WTC11 (cell line): ENCODE measurements around the gene NSF. TPM values are rescaled to one million over a fixed set of nuclear protein-coding genes. Genes with fewer than 3 reads are reported as not detected.
"Not testable (repeated sequence)": the region's sequence is repeated elsewhere in the genome, so short reads cannot be mapped to it uniquely, and the experiment has no call there.

ENCODE experiments used
- ATAC-seq: fragments of 200-7000 bp; cut with Tn5 transposase; 2 replicates; pipeline ENCODE4 v1.10.0; 2021; ENCODE audit warnings: mild to moderate bottlenecking, moderate library complexity
- CTCF ChIA-PET: fragments of 300-600 bp; sonication (Branson Sonifier 250); formaldehyde crosslinking; loops from one replicate; lab custom pipeline; 2021; ENCODE audit warnings: antibody characterized with exemption; lab: Charles Lee
- POLR2A ChIA-PET: fragments of 350-600 bp; sonication (Branson Sonifier 250); formaldehyde crosslinking; loops from one replicate; lab custom pipeline; 2021; ENCODE audit warnings: antibody characterized with exemption; lab: Charles Lee
- DNase-seq: peaks from one replicate; pipeline ENCODE4 v3.0.0; 2021; ENCODE audit warnings: low spot score
- H3K27ac Mint-ChIP-seq: 2 replicates; pipeline ENCODE4 v1.8.0; 2021; ENCODE audit warnings: mixed read lengths
- H3K27me3 Mint-ChIP-seq: 2 replicates; pipeline ENCODE4 v1.8.0; 2021; ENCODE audit warnings: low read depth, mild to moderate bottlenecking, moderate library complexity, mixed read lengths
- H3K36me3 Mint-ChIP-seq: 2 replicates; pipeline ENCODE4 v1.8.0; 2021; ENCODE audit warnings: mixed read lengths
- H3K4me1 Mint-ChIP-seq: 2 replicates; pipeline ENCODE4 v1.8.0; 2022; ENCODE audit warnings: mixed read lengths
- H3K4me3 Mint-ChIP-seq: 2 replicates; pipeline ENCODE4 v1.8.0; 2021; ENCODE audit warnings: mild to moderate bottlenecking, moderate library complexity, mixed read lengths
- H3K9me3 Mint-ChIP-seq: 2 replicates; pipeline ENCODE4 v1.8.0; 2021; ENCODE audit warnings: mixed read lengths
- ATF3 ChIP-seq: sonication (generic); formaldehyde crosslinking; conservative IDR thresholded peaks from 2 replicates; pipeline ENCODE4 v1.8.1; 2022; ENCODE audit warnings: mild to moderate bottlenecking, missing genetic modification reagents
- CBFB ChIP-seq: sonication (generic); formaldehyde crosslinking; IDR thresholded peaks from 2 replicates; pipeline ENCODE4 v1.8.1; 2022; ENCODE audit warnings: mild to moderate bottlenecking, low read depth, missing genetic modification reagents
- CREB1 ChIP-seq: sonication (generic); formaldehyde crosslinking; IDR thresholded peaks from 2 replicates; pipeline ENCODE4 v1.8.0; 2023; ENCODE audit warnings: mild to moderate bottlenecking, missing genetic modification reagents
- CREM ChIP-seq: sonication (generic); formaldehyde crosslinking; IDR thresholded peaks from 2 replicates; pipeline ENCODE4 v1.8.1; 2022; ENCODE audit warnings: mild to moderate bottlenecking, missing genetic modification reagents, moderate library complexity
- ETV6 ChIP-seq: sonication (generic); formaldehyde crosslinking; IDR thresholded peaks from 2 replicates; pipeline ENCODE4 v1.8.1; 2022; ENCODE audit warnings: mild to moderate bottlenecking, missing genetic modification reagents
- GTF2I ChIP-seq: fragments of 250-450 bp; sonication (Bioruptor Pico); conservative IDR thresholded peaks from 2 replicates; pipeline ENCODE4 v1.4.0; 2021; ENCODE audit warnings: mild to moderate bottlenecking
- NFE2L1 ChIP-seq: sonication (generic); formaldehyde crosslinking; IDR thresholded peaks from 2 replicates; pipeline ENCODE4 v1.8.1; 2023; ENCODE audit warnings: missing genetic modification reagents
- NR1H2 ChIP-seq: sonication (generic); formaldehyde crosslinking; IDR thresholded peaks from 2 replicates; pipeline ENCODE4 v1.9.0; 2021; ENCODE audit warnings: mild to moderate bottlenecking, moderate library complexity, missing genetic modification reagents
- PREB ChIP-seq: sonication (generic); formaldehyde crosslinking; IDR thresholded peaks from 2 replicates; pipeline ENCODE4 v1.8.1; 2022; ENCODE audit warnings: mild to moderate bottlenecking, missing genetic modification reagents, moderate library complexity, borderline replicate concordance
- SMAD4 ChIP-seq: sonication (generic); formaldehyde crosslinking; IDR thresholded peaks from 2 replicates; pipeline ENCODE4 v1.8.0; 2022; ENCODE audit warnings: mild to moderate bottlenecking, missing genetic modification reagents
- ZNF121 ChIP-seq: sonication (generic); formaldehyde crosslinking; IDR thresholded peaks from 2 replicates; pipeline ENCODE4 v1.8.0; 2023; ENCODE audit warnings: missing genetic modification reagents
- ZNF219 ChIP-seq: sonication (generic); formaldehyde crosslinking; IDR thresholded peaks from 2 replicates; pipeline ENCODE4 v1.8.0; 2023; ENCODE audit warnings: missing genetic modification reagents, mild to moderate bottlenecking, borderline replicate concordance
- ZNF671 ChIP-seq: fragments of 250-450 bp; sonication (Bioruptor Pico); IDR thresholded peaks from 2 replicates; pipeline ENCODE4 v1.8.0; 2021; ENCODE audit warnings: mild to moderate bottlenecking
- total RNA-seq: library from RNA; stranded (reverse); gene quantifications from 3 replicates; pipeline ENCODE4 v1.2.3, GENCODE V29; 2021
- TF ChIP-seq, protein P1 (sequence below): fragments of 200-600 bp; IDR thresholded peaks from 2 replicates; pipeline ENCODE4 v1.8.0; 2022; ENCODE audit warnings: antibody characterized with exemption
- TF ChIP-seq, protein P2 (sequence below): sonication (generic); formaldehyde crosslinking; IDR thresholded peaks from 2 replicates; pipeline ENCODE4 v1.8.1; 2023; ENCODE audit warnings: mild to moderate bottlenecking, missing genetic modification reagents

Gene NSF
- total RNA-seq, 1 experiment from 2014 or later, result 23.0 TPM

DNA sequence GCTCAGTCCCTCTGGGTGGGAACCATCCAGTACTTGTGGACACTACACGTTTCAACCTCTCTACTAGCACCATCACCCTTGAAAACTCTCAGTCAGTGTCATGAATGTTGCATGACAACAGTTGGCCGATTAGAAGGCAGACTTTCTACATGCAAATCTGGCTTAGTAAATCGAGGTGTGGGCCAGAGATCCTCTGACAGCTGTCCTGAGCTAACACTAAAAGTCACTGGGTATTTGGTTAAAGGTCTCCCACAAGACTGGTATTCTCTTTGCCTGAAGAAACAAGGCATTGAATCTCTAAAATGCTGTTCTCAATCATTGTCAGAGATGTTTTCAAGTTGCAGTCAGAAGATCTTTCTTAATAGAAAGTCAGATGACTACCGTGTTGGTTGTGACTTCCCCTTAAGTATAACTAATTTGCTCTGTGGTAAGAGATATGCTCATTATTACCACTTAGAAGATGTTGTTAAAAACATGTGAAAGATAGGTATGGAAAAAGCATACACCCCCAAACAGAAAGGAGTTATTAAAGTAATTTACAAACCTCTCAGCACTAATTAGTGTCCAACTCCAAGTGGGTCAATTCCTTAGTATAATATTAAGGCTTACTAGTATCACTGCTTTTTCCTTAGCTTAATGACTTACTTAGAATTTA lies 165.7 kb downstream of the NSF start:
- POLR2A ChIA-PET, result no interaction called here
- H3K36me3 Mint-ChIP-seq, result 0 out of 2 replicates have a peak, but pooled peaks cover 2% of the 10 kb centered on the region
- H3K4me1 Mint-ChIP-seq, result no peaks in the 10 kb centered on the region
- ATAC-seq, result no peak
- H3K4me3 Mint-ChIP-seq, result no peak overlapping the region
- H3K9me3 Mint-ChIP-seq, result no peaks in the 10 kb centered on the region
- H3K27ac Mint-ChIP-seq, result no peak overlapping the region
- TF ChIP-seq GTF2I (CRISPR knock-in tag) (no peak), ZNF121 (CRISPR knock-in tag) (no peak), NR1H2 (CRISPR knock-in tag) (no peak)
- TF ChIP-seq, protein P1, sequence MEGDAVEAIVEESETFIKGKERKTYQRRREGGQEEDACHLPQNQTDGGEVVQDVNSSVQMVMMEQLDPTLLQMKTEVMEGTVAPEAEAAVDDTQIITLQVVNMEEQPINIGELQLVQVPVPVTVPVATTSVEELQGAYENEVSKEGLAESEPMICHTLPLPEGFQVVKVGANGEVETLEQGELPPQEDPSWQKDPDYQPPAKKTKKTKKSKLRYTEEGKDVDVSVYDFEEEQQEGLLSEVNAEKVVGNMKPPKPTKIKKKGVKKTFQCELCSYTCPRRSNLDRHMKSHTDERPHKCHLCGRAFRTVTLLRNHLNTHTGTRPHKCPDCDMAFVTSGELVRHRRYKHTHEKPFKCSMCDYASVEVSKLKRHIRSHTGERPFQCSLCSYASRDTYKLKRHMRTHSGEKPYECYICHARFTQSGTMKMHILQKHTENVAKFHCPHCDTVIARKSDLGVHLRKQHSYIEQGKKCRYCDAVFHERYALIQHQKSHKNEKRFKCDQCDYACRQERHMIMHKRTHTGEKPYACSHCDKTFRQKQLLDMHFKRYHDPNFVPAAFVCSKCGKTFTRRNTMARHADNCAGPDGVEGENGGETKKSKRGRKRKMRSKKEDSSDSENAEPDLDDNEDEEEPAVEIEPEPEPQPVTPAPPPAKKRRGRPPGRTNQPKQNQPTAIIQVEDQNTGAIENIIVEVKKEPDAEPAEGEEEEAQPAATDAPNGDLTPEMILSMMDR, result no peak
- CTCF ChIA-PET, result no interaction called here
- H3K27me3 Mint-ChIP-seq, result no peaks in the 10 kb centered on the region
- no peak for DNase-seq

GRCh38 chr17:46756861-46757260 lies 166.4 kb downstream of the NSF start:
- Mint-ChIP-seq H3K27ac (no peak overlapping the region), H3K4me3 (no peak overlapping the region), H3K27me3 (no peaks in the 10 kb centered on the region), H3K36me3 (0 out of 2 replicates have a peak, but pooled peaks cover 2% of the 10 kb centered on the region), H3K4me1 (no peaks in the 10 kb centered on the region), H3K9me3 (no peaks in the 10 kb centered on the region)
- DNase-seq (no peak), ATAC-seq (no peak)
- TF ChIP-seq SMAD4 (CRISPR knock-in tag) (no peak), PREB (no peak), ETV6 (CRISPR knock-in tag) (no peak)
- TF ChIP-seq, protein P1, result no peak
- CTCF ChIA-PET, result no interaction called here
- POLR2A ChIA-PET, result no interaction called here

DNA sequence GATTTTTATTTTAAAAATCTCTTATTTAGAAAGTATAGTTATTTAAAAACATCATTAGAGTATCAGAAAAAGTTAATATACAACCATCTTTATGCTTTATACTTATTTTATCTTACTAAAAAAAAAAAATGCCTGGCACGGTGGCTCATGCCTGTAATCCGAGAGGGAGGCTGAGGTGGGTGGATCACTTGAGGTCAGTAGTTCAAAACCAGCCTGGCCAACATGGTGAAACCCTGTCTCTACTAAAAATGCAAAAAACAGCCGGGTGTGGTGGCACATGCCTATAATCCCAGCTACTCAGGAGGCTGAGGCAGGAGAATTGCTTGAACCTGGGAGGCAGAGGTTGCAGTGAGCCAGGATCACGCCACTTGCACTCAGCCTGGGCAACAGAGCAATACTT lies 167.1 kb downstream of the NSF start:
- H3K9me3 Mint-ChIP-seq, POLR2A ChIA-PET, H3K36me3 Mint-ChIP-seq, DNase-seq, H3K4me3 Mint-ChIP-seq, H3K4me1 Mint-ChIP-seq, H3K27ac Mint-ChIP-seq, ATAC-seq, H3K27me3 Mint-ChIP-seq: not testable (repeated sequence)
- CTCF ChIA-PET, result interaction anchor here (0.5 kb wide), 1 partner anchor 530 kb away, joined by 4 read pairs; no protein-coding TSS in a partner anchor

DNA sequence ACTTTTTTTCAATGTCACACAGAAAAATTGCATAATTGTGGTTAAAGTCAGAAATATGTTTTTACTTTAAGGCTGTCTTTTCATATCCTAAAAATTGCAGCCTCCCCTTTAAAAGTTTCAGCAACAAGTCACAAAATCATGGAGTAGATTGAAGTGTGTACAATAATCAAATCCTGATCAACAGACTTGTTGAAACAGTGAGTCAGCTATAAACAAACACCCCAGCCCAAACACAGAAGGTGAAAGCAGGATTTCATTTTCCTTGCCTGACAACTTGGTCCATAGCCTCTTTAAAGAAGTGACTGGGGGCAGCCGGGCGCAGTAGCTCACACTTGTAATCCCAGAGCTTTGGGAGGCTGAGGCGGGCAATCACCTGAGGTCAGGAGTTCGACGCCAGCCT lies 168.1 kb downstream of the NSF start:
- H3K4me1 Mint-ChIP-seq, result no peaks in the 10 kb centered on the region
- H3K4me3 Mint-ChIP-seq, result no peak overlapping the region
- peaks cover 5% of the 10 kb centered on the region; the same call in 1 of the 2 replicates for H3K36me3 Mint-ChIP-seq
- CTCF ChIA-PET, result no interaction called here
- POLR2A ChIA-PET, result interaction anchor here (0.6 kb wide), 1 partner anchor 350 kb away, joined by 3 read pairs; no protein-coding TSS in a partner anchor
- no peaks in the 10 kb centered on the region for H3K27me3 Mint-ChIP-seq
- DNase-seq (no peak), ATAC-seq (no peak)
- no peaks in the 10 kb centered on the region for H3K9me3 Mint-ChIP-seq
- H3K27ac Mint-ChIP-seq, result no peak overlapping the region
- TF ChIP-seq, protein P1, result no peak
- TF ChIP-seq, protein P2, sequence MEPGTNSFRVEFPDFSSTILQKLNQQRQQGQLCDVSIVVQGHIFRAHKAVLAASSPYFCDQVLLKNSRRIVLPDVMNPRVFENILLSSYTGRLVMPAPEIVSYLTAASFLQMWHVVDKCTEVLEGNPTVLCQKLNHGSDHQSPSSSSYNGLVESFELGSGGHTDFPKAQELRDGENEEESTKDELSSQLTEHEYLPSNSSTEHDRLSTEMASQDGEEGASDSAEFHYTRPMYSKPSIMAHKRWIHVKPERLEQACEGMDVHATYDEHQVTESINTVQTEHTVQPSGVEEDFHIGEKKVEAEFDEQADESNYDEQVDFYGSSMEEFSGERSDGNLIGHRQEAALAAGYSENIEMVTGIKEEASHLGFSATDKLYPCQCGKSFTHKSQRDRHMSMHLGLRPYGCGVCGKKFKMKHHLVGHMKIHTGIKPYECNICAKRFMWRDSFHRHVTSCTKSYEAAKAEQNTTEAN (CRISPR knock-in tag), result no peak
- no peak for TF ChIP-seq NFE2L1 (CRISPR knock-in tag)
- TF ChIP-seq ATF3 (CRISPR knock-in tag), result no peak
- no peak for TF ChIP-seq ZNF219 (CRISPR knock-in tag)
- TF ChIP-seq ZNF671, result no peak
- no peak for TF ChIP-seq ETV6 (CRISPR knock-in tag)
- no peak for TF ChIP-seq CBFB (CRISPR knock-in tag)
- TF ChIP-seq CREB1 (CRISPR knock-in tag), result no peak
- TF ChIP-seq CREM (CRISPR knock-in tag), result no peak
